ENCODE results near the gene SEZ6L.

GRCh38 chr22:26326803-26327202 is 157.5 kb downstream of the SEZ6L start:
- TF ChIP-seq GATA2 (IDR thresholded peaks at IDR 0.05; ENCODE audit: low read depth, low read length) = no peak
- no peak for TF ChIP-seq GATA3 (IDR thresholded peaks at IDR 0.05; ENCODE audit: low read depth, low read length)

Data from SH-SY5Y (cell line).